Endodermal cell (in vitro differentiated cells): ENCODE measurements around the gene BGN. TPM values are rescaled to one million over a fixed set of nuclear protein-coding genes. Genes with fewer than 3 reads are reported as not detected.

Experiments
- DNase-seq: peaks from one replicate; pipeline ENCODE4 v3.0.0-alpha.2; 2017
- H3K27ac ChIP-seq: 2 replicates; pipeline ENCODE4 v1.5.1; 2013; ENCODE audit warnings: mild to moderate bottlenecking, low read depth, low read length, moderate library complexity
- H3K27me3 ChIP-seq: 2 replicates; pipeline ENCODE4 v1.6.1; 2013; ENCODE audit warnings: mild to moderate bottlenecking, low read length, moderate library complexity; ENCODE audit not compliant: insufficient read depth, control insufficient read depth, poor library complexity, severe bottlenecking
- H3K36me3 ChIP-seq: 2 replicates; pipeline ENCODE4 v1.7.0; 2013; ENCODE audit warnings: mild to moderate bottlenecking, low read length, moderate library complexity; ENCODE audit not compliant: control insufficient read depth, insufficient read depth
- H3K4me1 ChIP-seq: one replicate; pipeline ENCODE4 v1.7.0; 2013; ENCODE audit warnings: low read length; ENCODE audit not compliant: control insufficient read depth, insufficient read depth
- H3K4me3 ChIP-seq: 2 replicates; pipeline ENCODE4 v1.5.1; 2013; ENCODE audit warnings: mild to moderate bottlenecking, low read length, moderate library complexity
- H3K9ac ChIP-seq: 2 replicates; pipeline ENCODE4 v1.6.1; 2013; ENCODE audit warnings: mild to moderate bottlenecking, low read length, moderate library complexity; ENCODE audit not compliant: poor library complexity, severe bottlenecking; ENCODE audit errors: extremely low read depth
- H3K9me3 ChIP-seq: 2 replicates; pipeline ENCODE4 v1.6.1; 2013; ENCODE audit warnings: mild to moderate bottlenecking, low read length, moderate library complexity; ENCODE audit not compliant: control insufficient read depth
- H3K27ac Mint-ChIP-seq: 2 replicates; pipeline ENCODE4 v1.8.0; 2020; ENCODE audit warnings: mixed read lengths
- H3K27me3 Mint-ChIP-seq: 2 replicates; pipeline ENCODE4 v1.8.0; 2021; ENCODE audit warnings: mild to moderate bottlenecking, mixed read lengths; ENCODE audit not compliant: insufficient read depth
- H3K36me3 Mint-ChIP-seq: 2 replicates; pipeline ENCODE4 v1.8.0; 2020; ENCODE audit warnings: low read depth, mixed read lengths
- H3K4me1 Mint-ChIP-seq: 2 replicates; pipeline ENCODE4 v1.8.0; 2020; ENCODE audit warnings: mixed read lengths
- H3K4me3 Mint-ChIP-seq: 2 replicates; pipeline ENCODE4 v1.8.0; 2020; ENCODE audit warnings: mild to moderate bottlenecking, moderate library complexity, mixed read lengths
- H3K9me3 Mint-ChIP-seq: 2 replicates; pipeline ENCODE4 v1.8.0; 2020; ENCODE audit warnings: mild to moderate bottlenecking, mixed read lengths
- WGBS, 2 experiments: methylation state at CpG; one replicate each; pipeline versions ENCODE4 v1.1.5 to v1.1.7; 2013; ENCODE audit warnings: missing lambda C conversion rate in 2 of 2, mixed read lengths in 1 of 2; ENCODE audit not compliant: insufficient coverage in 1 of 2, insufficient read length in 1 of 2; 5-methylcytosine and 5-hydroxymethylcytosine counted together
- total RNA-seq, 2 donors: library from RNA; stranded (reverse); fragmentation: NEBNext Ultra II Directional in 1 of 2; extraction: Animal tissue kit (Norgen Biotek cat#: 25700) in 1 of 2; gene quantifications; 2 replicates in 1 of 2; 3 replicates in 1 of 2; pipeline ENCODE4 v1.2.1, GENCODE V29; 2021
- TF ChIP-seq, protein P1 (sequence below): fragments of 200-600 bp; sonication (generic); conservative IDR thresholded peaks from 2 replicates; pipeline ENCODE4 v1.5.0; 2021; ENCODE audit warnings: antibody characterized with exemption, mild to moderate bottlenecking

The BGN gene
- total RNA-seq, 2 donors from 2014 or later: 1.2 to 1.6 TPM

DNA sequence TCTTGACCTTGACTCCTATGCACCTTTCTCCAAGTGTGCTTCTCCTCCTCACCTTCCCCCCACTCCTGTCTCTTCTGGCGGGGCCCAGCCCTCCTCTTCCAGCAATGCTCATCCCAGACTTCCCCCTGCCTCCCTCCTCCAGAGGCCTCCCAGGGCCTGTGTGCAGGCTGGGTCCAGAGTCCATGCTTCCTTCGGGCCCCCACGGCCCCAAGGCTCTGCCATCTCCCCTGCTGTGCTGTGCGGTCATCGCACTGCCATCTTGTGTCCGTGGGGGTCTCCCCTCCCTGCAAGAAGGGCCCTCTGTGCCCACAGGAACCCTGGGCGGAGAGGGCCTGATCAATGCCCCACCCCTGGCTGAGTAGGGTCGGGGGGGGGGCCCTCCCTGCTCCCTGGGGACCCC is 49.9 kb downstream of the BGN start:
- Mint-ChIP-seq H3K9me3 (peaks cover 62% of the 10 kb centered on the region), H3K4me3 (no peak overlapping the region), H3K4me1 (no peaks in the 10 kb centered on the region), H3K36me3 (no peaks in the 10 kb centered on the region), H3K27me3 (no peaks in the 10 kb centered on the region), H3K27ac (no peak overlapping the region)
- no peak for DNase-seq
- no peak overlapping the region for H3K27ac ChIP-seq
- no peaks in the 10 kb centered on the region for H3K36me3 ChIP-seq
- WGBS, 2 experiments: 87% methylated on average over 8 of the region's 8 CpGs; no CpG with 5 or more reads in 1 of the 2 experiments
- H3K9ac ChIP-seq: no peak overlapping the region
- no peaks in the 10 kb centered on the region for H3K27me3 ChIP-seq
- H3K9me3 ChIP-seq: no peaks in the 10 kb centered on the region
- TF ChIP-seq, protein P1, sequence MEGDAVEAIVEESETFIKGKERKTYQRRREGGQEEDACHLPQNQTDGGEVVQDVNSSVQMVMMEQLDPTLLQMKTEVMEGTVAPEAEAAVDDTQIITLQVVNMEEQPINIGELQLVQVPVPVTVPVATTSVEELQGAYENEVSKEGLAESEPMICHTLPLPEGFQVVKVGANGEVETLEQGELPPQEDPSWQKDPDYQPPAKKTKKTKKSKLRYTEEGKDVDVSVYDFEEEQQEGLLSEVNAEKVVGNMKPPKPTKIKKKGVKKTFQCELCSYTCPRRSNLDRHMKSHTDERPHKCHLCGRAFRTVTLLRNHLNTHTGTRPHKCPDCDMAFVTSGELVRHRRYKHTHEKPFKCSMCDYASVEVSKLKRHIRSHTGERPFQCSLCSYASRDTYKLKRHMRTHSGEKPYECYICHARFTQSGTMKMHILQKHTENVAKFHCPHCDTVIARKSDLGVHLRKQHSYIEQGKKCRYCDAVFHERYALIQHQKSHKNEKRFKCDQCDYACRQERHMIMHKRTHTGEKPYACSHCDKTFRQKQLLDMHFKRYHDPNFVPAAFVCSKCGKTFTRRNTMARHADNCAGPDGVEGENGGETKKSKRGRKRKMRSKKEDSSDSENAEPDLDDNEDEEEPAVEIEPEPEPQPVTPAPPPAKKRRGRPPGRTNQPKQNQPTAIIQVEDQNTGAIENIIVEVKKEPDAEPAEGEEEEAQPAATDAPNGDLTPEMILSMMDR: no peak
- no peak overlapping the region for H3K4me3 ChIP-seq
- no peaks in the 10 kb centered on the region for H3K4me1 ChIP-seq

DNA sequence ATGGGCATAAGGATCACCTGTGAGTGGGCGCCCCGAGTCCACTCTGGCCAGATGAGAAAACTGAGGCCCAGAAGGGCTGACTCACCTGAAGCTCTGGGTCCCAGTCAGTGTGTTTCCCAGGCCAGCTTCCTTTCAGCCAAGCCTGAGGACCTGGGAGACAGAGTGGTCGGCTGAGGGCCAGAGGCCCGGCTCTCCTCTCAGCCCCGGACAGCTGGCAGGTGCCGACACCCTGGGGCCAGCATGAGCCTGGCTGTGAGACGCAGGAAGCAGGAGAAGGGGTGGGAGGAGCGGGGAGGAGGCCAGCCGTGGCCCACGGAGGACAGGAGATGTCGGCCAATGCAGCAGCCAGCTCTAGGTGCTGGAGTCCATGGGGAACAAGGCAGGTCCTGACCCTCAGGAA is 51.6 kb downstream of the BGN start:
- no peaks in the 10 kb centered on the region for H3K36me3 ChIP-seq
- no peak for DNase-seq
- Mint-ChIP-seq H3K36me3 (no peaks in the 10 kb centered on the region), H3K4me3 (no peak overlapping the region), H3K27me3 (no peaks in the 10 kb centered on the region), H3K4me1 (no peaks in the 10 kb centered on the region), H3K9me3 (peaks cover 63% of the 10 kb centered on the region), H3K27ac (no peak overlapping the region)
- no peak overlapping the region for H3K27ac ChIP-seq
- no peaks in the 10 kb centered on the region for H3K27me3 ChIP-seq
- H3K4me3 ChIP-seq: no peak overlapping the region
- WGBS, 2 experiments: 90 to 94% methylated on average over 3 to 11 of the region's 11 CpGs
- no peak overlapping the region for H3K9ac ChIP-seq
- H3K9me3 ChIP-seq: no peaks in the 10 kb centered on the region
- H3K4me1 ChIP-seq: no peaks in the 10 kb centered on the region
- TF ChIP-seq, protein P1: no peak

DNA sequence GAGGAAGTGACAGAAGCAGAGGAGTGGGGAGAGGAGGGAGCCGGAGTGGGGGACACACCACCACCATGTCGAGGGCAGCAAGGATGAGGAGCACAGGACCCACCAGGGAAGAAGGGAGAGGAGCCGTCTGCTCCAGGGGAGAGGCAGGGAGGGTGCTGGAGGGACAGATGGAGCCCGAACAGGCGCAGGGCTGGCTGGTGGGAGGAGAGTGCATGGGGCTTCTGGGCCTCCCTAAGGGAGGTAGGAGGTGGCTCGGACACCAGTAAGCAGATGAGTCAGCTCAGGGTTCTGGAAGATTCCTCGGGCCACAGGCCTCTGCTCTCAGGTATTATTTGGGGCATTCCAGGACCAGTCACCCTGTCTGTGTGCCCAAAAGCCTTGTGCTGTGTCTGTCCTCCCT is 52.4 kb downstream of the BGN start:
- peaks cover 66% of the 10 kb centered on the region for H3K9me3 Mint-ChIP-seq
- Histone ChIP-seq H3K27me3 (no peaks in the 10 kb centered on the region), H3K27ac (no peak overlapping the region), H3K9me3 (no peaks in the 10 kb centered on the region), H3K4me1 (no peaks in the 10 kb centered on the region), H3K36me3 (no peaks in the 10 kb centered on the region), H3K4me3 (no peak overlapping the region), H3K9ac (no peak overlapping the region)
- H3K27me3 Mint-ChIP-seq: no peaks in the 10 kb centered on the region
- H3K27ac Mint-ChIP-seq: no peak overlapping the region
- no peaks in the 10 kb centered on the region for H3K4me1 Mint-ChIP-seq
- no peak overlapping the region for H3K4me3 Mint-ChIP-seq
- TF ChIP-seq, protein P1: no peak
- 60 to 86% methylated on average over 1 to 7 of the region's 7 CpGs for WGBS, 2 experiments
- no peak for DNase-seq
- no peaks in the 10 kb centered on the region for H3K36me3 Mint-ChIP-seq
